OCI-LY1 (cell line): ENCODE data around the gene CT45A1.
"Not testable (repeated sequence)": the region's sequence is repeated elsewhere in the genome, so short reads cannot be mapped to it uniquely, and the experiment has no call there.

Experiments used
- H2AFZ ChIP-seq: fragments of 200-600 bp; sonication (generic), shearing (Covaris generic); 2 replicates; pipeline ENCODE4 v1.6.0; 2014; ENCODE audit warnings: antibody characterized with exemption, mild to moderate bottlenecking, low read length
- H3F3A ChIP-seq: fragments of 200-600 bp; sonication (generic), shearing (Covaris generic); 2 replicates; pipeline ENCODE4 v1.6.0; 2014; ENCODE audit warnings: mild to moderate bottlenecking, antibody characterized with exemption, low read length, moderate library complexity; ENCODE audit not compliant: insufficient read depth
- H3K27ac ChIP-seq: fragments of 200-600 bp; sonication (generic); 2 replicates; pipeline ENCODE4 v1.5.1; 2014; ENCODE audit warnings: low read length, mixed run types, mild to moderate bottlenecking, low read depth; ENCODE audit not compliant: poor library complexity, severe bottlenecking
- H3K27me3 ChIP-seq: fragments of 200-600 bp; sonication (generic); 2 replicates; pipeline ENCODE4 v1.6.0; 2014; ENCODE audit warnings: antibody characterized with exemption, mild to moderate bottlenecking, low read length, moderate library complexity; ENCODE audit not compliant: insufficient read depth
- H3K36me3 ChIP-seq: fragments of 200-600 bp; sonication (generic); 2 replicates; pipeline ENCODE4 v1.6.1; 2014; ENCODE audit warnings: mild to moderate bottlenecking, antibody characterized with exemption, low read length, moderate library complexity, mixed read lengths; ENCODE audit not compliant: insufficient read depth
- H3K4me1 ChIP-seq: fragments of 200-600 bp; sonication (generic); 2 replicates; pipeline ENCODE4 v1.5.1; 2014; ENCODE audit warnings: mild to moderate bottlenecking, low read length, moderate library complexity; ENCODE audit not compliant: insufficient read depth, severe bottlenecking
- H3K4me2 ChIP-seq: fragments of 200-600 bp; sonication (generic), shearing (Covaris generic); 2 replicates; pipeline ENCODE4 v1.6.1; 2014; ENCODE audit warnings: low read length
- H3K4me3 ChIP-seq: fragments of 200-600 bp; sonication (generic); 2 replicates; pipeline ENCODE4 v1.5.1; 2014; ENCODE audit warnings: low read length, low read depth, mild to moderate bottlenecking, mixed read lengths; ENCODE audit not compliant: poor library complexity, severe bottlenecking
- H3K79me2 ChIP-seq: fragments of 200-600 bp; shearing (Covaris generic); 2 replicates; pipeline ENCODE4 v1.6.1; 2016; ENCODE audit warnings: mixed run types, low read length, mixed read lengths; ENCODE audit not compliant: insufficient read depth
- H3K9ac ChIP-seq: fragments of 200-600 bp; sonication (generic), shearing (Covaris generic); 2 replicates; pipeline ENCODE4 v1.6.1; 2014; ENCODE audit warnings: mild to moderate bottlenecking, low read length, mixed read lengths
- H3K9me2 ChIP-seq: fragments of 200-600 bp; sonication (generic), shearing (Covaris generic); 2 replicates; pipeline ENCODE4 v1.6.1; 2014; ENCODE audit warnings: low read depth, mild to moderate bottlenecking, low read length, mixed read lengths
- H3K9me3 ChIP-seq: fragments of 200-600 bp; shearing (Covaris generic); 2 replicates; pipeline ENCODE4 v1.6.1; 2014; ENCODE audit warnings: low read length, mixed read lengths
- H4K20me1 ChIP-seq: fragments of 200-600 bp; sonication (generic), shearing (Covaris generic); 2 replicates; pipeline ENCODE4 v1.6.0; 2016; ENCODE audit warnings: mild to moderate bottlenecking, low read length; ENCODE audit not compliant: insufficient read depth
- CTCF ChIP-seq: fragments of 200-600 bp; sonication (generic), shearing (Covaris generic); IDR thresholded peaks from 2 replicates; pipeline ENCODE4 v1.5.1; 2017; ENCODE audit warnings: mild to moderate bottlenecking, antibody characterized with exemption, low read length, moderate library complexity, mixed read lengths
- EZH2 ChIP-seq: fragments of 200-600 bp; sonication (generic), shearing (Covaris generic); IDR thresholded peaks from 2 replicates; pipeline ENCODE4 v1.8.0; 2017; ENCODE audit warnings: borderline replicate concordance, mixed run types, mild to moderate bottlenecking, antibody characterized with exemption, low read length, moderate library complexity, mixed read lengths

CT45A1 gene

DNA sequence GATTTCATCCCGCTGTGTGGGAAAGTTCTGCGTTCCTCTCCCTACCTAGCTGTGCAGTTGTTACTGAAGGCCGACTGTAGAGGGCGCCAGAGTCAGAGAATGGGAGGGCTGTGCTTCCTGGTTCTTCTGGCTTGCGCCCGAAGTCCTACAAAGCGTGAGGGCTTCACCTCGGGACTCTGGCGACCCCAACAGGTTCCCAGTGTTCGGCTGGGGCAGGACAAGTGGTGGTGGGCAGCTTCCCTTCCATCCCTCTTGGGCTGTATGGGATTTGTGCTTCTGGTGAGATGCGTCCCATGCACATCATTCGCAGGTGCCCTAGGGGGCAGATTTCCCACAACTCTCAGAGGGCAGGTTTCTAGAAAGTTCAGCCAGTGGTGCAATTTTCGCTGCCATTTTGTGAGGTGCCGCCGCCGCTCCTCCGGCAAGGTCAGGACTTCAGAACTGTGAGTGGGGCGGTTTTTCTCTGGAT, 27.3 kb downstream of the CT45A1 start:
- TF ChIP-seq CTCF (peak; percentile 63), EZH2 (no peak)
- H4K20me1 ChIP-seq = no peaks in the 10 kb centered on the region
- H3K4me3 ChIP-seq = peak overlapping the region; percentile 46
- H3K9me3 ChIP-seq = no peaks in the 10 kb centered on the region
- H3K4me1 ChIP-seq = no peaks in the 10 kb centered on the region
- H3K27ac ChIP-seq = no peak overlapping the region
- no peak overlapping the region for H3K9ac ChIP-seq
- no peaks in the 10 kb centered on the region for H3K27me3 ChIP-seq
- no peak overlapping the region for H2AFZ ChIP-seq
- H3K4me2 ChIP-seq = peak overlapping the region; percentile 55
- H3K79me2 ChIP-seq = no peaks in the 10 kb centered on the region
- no peaks in the 10 kb centered on the region for H3K36me3 ChIP-seq
- no peaks in the 10 kb centered on the region for H3F3A ChIP-seq
- no peaks in the 10 kb centered on the region for H3K9me2 ChIP-seq

DNA sequence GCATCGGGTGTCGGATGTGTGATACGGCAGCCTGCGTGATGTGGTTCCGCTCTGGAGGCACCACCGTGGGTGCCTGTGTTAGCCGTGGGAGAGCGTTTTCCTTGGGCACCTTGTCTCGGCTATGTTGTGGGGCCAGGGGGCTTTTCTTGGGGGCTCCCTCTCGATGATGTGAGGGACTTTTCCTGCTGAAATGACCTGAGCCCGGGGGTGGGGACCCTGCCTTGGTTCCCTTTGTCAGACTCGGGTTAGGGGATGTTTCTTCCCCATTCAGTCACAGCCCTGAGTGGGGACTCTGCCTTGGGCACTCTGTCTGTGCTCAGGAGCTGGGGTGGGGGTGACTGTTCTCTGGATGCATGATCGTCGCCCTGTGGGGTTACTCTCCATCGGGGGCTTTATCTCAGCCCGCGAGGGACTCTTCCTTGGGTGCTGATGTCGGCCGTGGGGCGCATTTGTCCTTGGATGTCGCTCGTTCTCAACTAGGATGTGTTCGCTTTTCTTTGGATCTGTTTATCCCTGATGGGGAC, 27.8 kb downstream of the CT45A1 start:
- TF ChIP-seq CTCF (no peak), EZH2 (no peak)
- Histone ChIP-seq H3K79me2 (no peaks in the 10 kb centered on the region), H3K4me3 (no peak overlapping the region), H3K27ac (no peak overlapping the region), H3K9me2 (no peaks in the 10 kb centered on the region), H4K20me1 (no peaks in the 10 kb centered on the region), H3K9me3 (no peaks in the 10 kb centered on the region), H3K4me2 (no peak overlapping the region), H3K27me3 (no peaks in the 10 kb centered on the region), H3K4me1 (no peaks in the 10 kb centered on the region), H3K36me3 (no peaks in the 10 kb centered on the region), H3F3A (no peaks in the 10 kb centered on the region), H2AFZ (no peak overlapping the region), H3K9ac (no peak overlapping the region)

GRCh38 chrX:135744739-135745138, 31.3 kb downstream of the CT45A1 start:
- H2AFZ ChIP-seq, H3K36me3 ChIP-seq, H3K9me3 ChIP-seq, H3K4me3 ChIP-seq, H3K79me2 ChIP-seq, H3K4me2 ChIP-seq, H4K20me1 ChIP-seq, H3K9ac ChIP-seq, H3F3A ChIP-seq, H3K9me2 ChIP-seq, H3K27ac ChIP-seq, H3K27me3 ChIP-seq, H3K4me1 ChIP-seq: not testable (repeated sequence)

DNA sequence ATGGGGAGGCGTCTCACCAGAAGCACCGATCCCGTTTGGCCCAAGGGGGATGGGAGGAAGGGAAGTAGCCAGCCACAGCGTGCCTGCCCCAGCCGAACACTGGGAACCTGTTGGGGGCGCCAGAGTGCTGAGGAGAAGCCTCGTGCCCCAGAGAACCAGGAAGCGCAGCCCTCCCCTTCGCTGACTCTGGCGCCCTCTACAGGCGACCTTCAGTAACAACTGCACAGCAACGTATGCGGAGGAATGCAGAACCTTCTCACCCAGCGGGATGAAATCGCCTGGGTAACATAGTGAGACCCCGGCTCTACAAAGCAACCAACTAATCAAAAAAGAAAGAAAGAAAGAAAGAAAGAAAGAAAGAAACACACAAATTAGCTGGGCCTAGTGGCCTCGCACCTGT, 54.7 kb downstream of the CT45A1 start, which contains the start of gene CT45A3:
Gene CT45A3 (minus strand): TSS at position 101 of the 400 bp plus-strand sequence. CDS start 3,747 bp downstream, outside the sequence.
- not testable (repeated sequence) for H3K4me3 ChIP-seq, H3K27me3 ChIP-seq, H3K27ac ChIP-seq, H3K4me1 ChIP-seq, H3K36me3 ChIP-seq, H3K79me2 ChIP-seq, H3F3A ChIP-seq, H3K9me2 ChIP-seq, H4K20me1 ChIP-seq, H2AFZ ChIP-seq, H3K4me2 ChIP-seq, H3K9me3 ChIP-seq, H3K9ac ChIP-seq
